GM23248 (cell line): ENCODE data around the gene SLC46A2.

Experiments
- EZH2 ChIP-seq: fragments of 200-600 bp; sonication (generic); IDR thresholded peaks from 2 replicates; pipeline ENCODE4 v1.6.1; 2018; ENCODE audit warnings: antibody characterized with exemption, mild to moderate bottlenecking; ENCODE audit not compliant: insufficient read depth, poor library complexity, severe bottlenecking
- EZH2phosphoT487 ChIP-seq: fragments of 200-600 bp; sonication (generic); IDR thresholded peaks from 2 replicates; pipeline ENCODE4 v1.6.1; 2018; ENCODE audit warnings: antibody characterized with exemption, moderate library complexity, mild to moderate bottlenecking, low read depth; ENCODE audit not compliant: insufficient read depth

GRCh38 chr9:112863746-112864145 lies 26.9 kb downstream of the SLC46A2 start:
- no peak for TF ChIP-seq EZH2
- TF ChIP-seq EZH2phosphoT487 = no peak
